GM23338 (cell line): ENCODE results near the gene MBD2. TPM values are rescaled to one million over a fixed set of nuclear protein-coding genes. Genes with fewer than 3 reads are reported as not detected.

Source experiments
- ATAC-seq: fragments of 200-7000 bp; cut with Tn5 transposase; 3 replicates; pipeline ENCODE4 v1.9.1; 2020
- DNase-seq: peaks from one replicate; pipeline ENCODE4 v3.0.0-alpha.2; 2015; ENCODE audit warnings: low spot score
- H2AFZ ChIP-seq: fragments of 200-600 bp; sonication (generic); 2 replicates; pipeline ENCODE4 v1.8.0; 2016; ENCODE audit warnings: antibody characterized with exemption, mild to moderate bottlenecking, moderate library complexity
- H3F3A ChIP-seq: fragments of 200-600 bp; sonication (generic); replicated peaks from 2 replicates; pipeline ENCODE4 v1.8.0; 2017; ENCODE audit warnings: antibody characterized with exemption, mixed run types, low read depth
- H3K27ac ChIP-seq: fragments of 200-600 bp; sonication (generic); 2 replicates; pipeline ENCODE4 v1.6.1; 2016; ENCODE audit warnings: low read depth
- H3K27me3 ChIP-seq: fragments of 200-600 bp; sonication (generic); 2 replicates; pipeline ENCODE4 v1.8.0; 2016; ENCODE audit warnings: mild to moderate bottlenecking, mixed run types, moderate library complexity; ENCODE audit not compliant: insufficient read depth
- H3K36me3 ChIP-seq: fragments of 200-600 bp; sonication (generic); 2 replicates; pipeline ENCODE4 v1.8.0; 2016; ENCODE audit warnings: mild to moderate bottlenecking; ENCODE audit not compliant: insufficient read depth
- H3K4me1 ChIP-seq: fragments of 200-600 bp; sonication (generic); 2 replicates; pipeline ENCODE4 v1.8.0; 2016; ENCODE audit warnings: mild to moderate bottlenecking, moderate library complexity; ENCODE audit not compliant: insufficient read depth
- H3K4me2 ChIP-seq: fragments of 200-600 bp; sonication (generic); 2 replicates; pipeline ENCODE4 v1.7.1; 2017; ENCODE audit warnings: mixed run types
- H3K4me3 ChIP-seq: fragments of 200-600 bp; sonication (generic); 2 replicates; pipeline ENCODE4 v1.6.1; 2016; ENCODE audit warnings: mixed run types
- H3K79me2 ChIP-seq: fragments of 200-600 bp; sonication (generic); replicated peaks from 2 replicates; pipeline ENCODE4 v1.8.0; 2017; ENCODE audit warnings: mild to moderate bottlenecking; ENCODE audit not compliant: insufficient read depth
- H3K9me2 ChIP-seq: fragments of 200-600 bp; sonication (generic); 2 replicates; pipeline ENCODE4 v1.8.0; 2017; ENCODE audit not compliant: insufficient read depth
- H4K20me1 ChIP-seq: fragments of 200-600 bp; sonication (generic); replicated peaks from 2 replicates; pipeline ENCODE4 v1.8.0; 2017; ENCODE audit warnings: mild to moderate bottlenecking; ENCODE audit not compliant: insufficient read depth
- H3K27ac Mint-ChIP-seq: 2 replicates; pipeline ENCODE4 v1.8.0; 2020; ENCODE audit warnings: inconsistent platforms, mild to moderate bottlenecking, moderate library complexity, mixed read lengths
- H3K27me3 Mint-ChIP-seq: 3 replicates; pipeline ENCODE4 v1.8.0; 2022; ENCODE audit warnings: low read depth, mild to moderate bottlenecking, moderate library complexity, mixed read lengths, inconsistent platforms; ENCODE audit not compliant: insufficient read depth, poor library complexity
- H3K36me3 Mint-ChIP-seq: 3 replicates; pipeline ENCODE4 v1.8.0; 2021; ENCODE audit warnings: low read depth, mild to moderate bottlenecking, inconsistent platforms, moderate library complexity, mixed read lengths
- H3K4me1 Mint-ChIP-seq: 3 replicates; pipeline ENCODE4 v1.8.0; 2020; ENCODE audit warnings: mild to moderate bottlenecking, inconsistent platforms, mixed read lengths
- H3K4me3 Mint-ChIP-seq: 3 replicates; pipeline ENCODE4 v1.8.0; 2021; ENCODE audit warnings: moderate library complexity, mild to moderate bottlenecking, inconsistent platforms, mixed read lengths
- H3K9me3 Mint-ChIP-seq: 3 replicates; pipeline ENCODE4 v1.8.0; 2020; ENCODE audit warnings: moderate library complexity, mild to moderate bottlenecking, inconsistent platforms, mixed read lengths
- CTCF ChIP-seq, 2 experiments: fragments of 200-600 bp in 1 of 2; sonication (generic) in 1 of 2; conservative IDR thresholded peaks; 2 replicates each; pipeline versions ENCODE4 v1.5.1 to v1.6.1; 2016 to 2017; ENCODE audit warnings: antibody characterized with exemption in 2 of 2, low read depth in 2 of 2, mild to moderate bottlenecking in 2 of 2, moderate library complexity in 1 of 2
- EZH2phosphoT487 ChIP-seq: fragments of 200-600 bp; sonication (generic); IDR thresholded peaks from one replicate; pipeline ENCODE4 v1.8.1; 2018; ENCODE audit warnings: antibody characterized with exemption; ENCODE audit not compliant: unreplicated experiment
- JUNB ChIP-seq: IDR thresholded peaks from one replicate; pipeline ENCODE4 v1.6.1; 2016; ENCODE audit warnings: antibody characterized with exemption; ENCODE audit not compliant: unreplicated experiment
- REST ChIP-seq: IDR thresholded peaks from one replicate; pipeline ENCODE4 v1.6.1; 2018; ENCODE audit warnings: antibody characterized with exemption; ENCODE audit not compliant: unreplicated experiment
- STAT1 ChIP-seq: IDR thresholded peaks from one replicate; pipeline ENCODE4 v1.6.1; 2016; ENCODE audit warnings: antibody characterized with exemption; ENCODE audit not compliant: unreplicated experiment
- ZNF114 ChIP-seq: fragments of 250-450 bp; sonication (Bioruptor Pico); IDR thresholded peaks from 2 replicates; pipeline ENCODE4 v1.5.0; 2020; ENCODE audit warnings: mild to moderate bottlenecking, moderate library complexity
- ZNF331 ChIP-seq: fragments of 250-450 bp; sonication (Bioruptor Pico); IDR thresholded peaks from 2 replicates; pipeline ENCODE4 v1.5.0; 2020; ENCODE audit warnings: low read depth, mild to moderate bottlenecking, moderate library complexity
- ZNF462 ChIP-seq: fragments of 250-450 bp; sonication (Bioruptor Pico); IDR thresholded peaks from 2 replicates; pipeline ENCODE4 v1.5.0; 2020; ENCODE audit warnings: mild to moderate bottlenecking, moderate library complexity
- polyA plus RNA-seq: library from polyadenylated mRNA; unstranded; fragments of >200 nt; fragmentation: Nextera tagmentation; extraction: Ambion mirVana; gene quantifications from 2 replicates; pipeline ENCODE4 v1.2.1, GENCODE V29; 2016
- total RNA-seq: library from RNA; depleted of rRNA; stranded (reverse); fragments of >200 nt; shearing (Covaris generic); gene quantifications from 2 replicates; pipeline ENCODE4 v1.2.3, GENCODE V29; 2014

MBD2 gene
- total and polyA plus RNA-seq, 2 experiments from 2014 or later, result 11.2 to 39.2 TPM

GRCh38 chr18:54154231-54154630, 70.2 kb downstream of the MBD2 start (continued):
- no peak for TF ChIP-seq ZNF462 (CRISPR knock-in tag)
- TF ChIP-seq CTCF (conservative IDR thresholded peaks at IDR 0.05; ENCODE audit: low read depth in 2 of 2), result no peak
- TF ChIP-seq STAT1, result no peak
- no peak for TF ChIP-seq EZH2phosphoT487
- TF ChIP-seq ZNF114 (CRISPR knock-in tag), result no peak
- TF ChIP-seq ZNF331 (CRISPR knock-in tag), result no peak

GRCh38 chr18:54151376-54151775, 73.1 kb downstream of the MBD2 start:
- peaks cover 15% of the 10 kb centered on the region for H3K4me1 Mint-ChIP-seq
- H3K27me3 Mint-ChIP-seq, result no peaks in the 10 kb centered on the region
- DNase-seq (no peak), ATAC-seq (no peak)
- Histone ChIP-seq H3K36me3 (no peaks in the 10 kb centered on the region), H2AFZ (no peak overlapping the region), H4K20me1 (no peaks in the 10 kb centered on the region), H3K27me3 (no peaks in the 10 kb centered on the region), H3K4me1 (0 out of 2 replicates have a peak, but pooled peaks cover 7% of the 10 kb centered on the region), H3K27ac (no peak overlapping the region), H3K79me2 (no peaks in the 10 kb centered on the region), H3F3A (no peaks in the 10 kb centered on the region), H3K9me2 (peaks cover 3% of the 10 kb centered on the region; the same call in 1 of the 2 replicates), H3K4me2 (no peak overlapping the region), H3K4me3 (no peak overlapping the region)
- TF ChIP-seq EZH2phosphoT487 (no peak), JUNB (no peak), REST (no peak), CTCF (conservative IDR thresholded peaks at IDR 0.05; ENCODE audit: low read depth in 2 of 2) (no peak), ZNF331 (CRISPR knock-in tag) (no peak)
- no peak overlapping the region for H3K27ac Mint-ChIP-seq
- H3K36me3 Mint-ChIP-seq, result no peaks in the 10 kb centered on the region
- no peak overlapping the region for H3K4me3 Mint-ChIP-seq
- no peaks in the 10 kb centered on the region for H3K9me3 Mint-ChIP-seq
